ENCODE results near the gene PCGF3.
"Not testable (repeated sequence)": the region's sequence is repeated elsewhere in the genome, so short reads cannot be mapped to it uniquely, and the experiment has no call there.

PCGF3 gene

DNA sequence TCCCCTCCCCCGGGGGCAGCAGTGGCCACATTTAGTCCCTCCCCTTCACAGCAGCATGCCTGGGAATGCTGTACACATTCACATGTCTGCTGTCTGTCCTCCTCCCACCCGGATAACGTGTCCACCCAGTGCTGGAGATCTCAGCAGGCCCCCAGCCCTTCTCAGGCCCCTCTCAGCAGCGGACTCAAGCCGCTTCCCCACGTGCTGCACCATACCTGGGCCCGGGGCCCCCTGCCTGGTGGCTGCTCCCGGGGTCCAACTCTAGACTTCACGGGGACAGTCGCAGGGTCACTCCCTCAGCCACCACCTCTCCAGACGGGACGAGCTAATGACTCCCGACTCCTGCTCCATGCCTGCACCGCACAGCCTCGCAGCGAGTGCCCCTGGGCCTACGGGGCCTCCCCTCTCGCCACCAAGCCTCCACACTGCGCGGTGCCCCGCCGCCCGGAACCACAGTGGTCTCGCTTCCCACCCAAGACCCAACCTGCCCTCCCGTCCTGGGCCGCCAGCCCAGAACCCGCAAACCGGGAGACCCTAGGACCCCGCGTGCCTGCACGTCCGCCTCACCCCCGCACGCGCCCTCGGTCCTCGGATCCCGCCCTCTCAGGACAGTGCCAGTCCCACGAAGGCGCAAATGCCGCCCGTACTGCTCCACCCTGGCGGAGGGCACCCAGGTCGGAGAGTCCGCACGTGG is 1.3 kb upstream of the PCGF3 start:
- no peak for DNase-seq

DNA sequence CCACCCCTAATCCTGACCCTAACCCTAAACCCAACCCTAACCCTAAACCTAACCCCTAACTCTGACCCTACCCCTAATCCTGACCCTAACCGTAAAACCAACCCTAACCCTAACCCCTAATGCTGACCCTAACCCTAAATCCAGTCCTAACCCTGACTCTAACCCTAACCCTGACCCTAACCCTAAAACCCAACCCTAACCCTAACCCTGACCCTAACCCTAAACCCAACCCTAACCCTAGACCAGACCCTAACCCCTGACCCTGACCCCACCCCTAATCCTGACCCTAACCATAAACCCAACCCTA is 708 bp upstream of the PCGF3 start:
- no peak for DNase-seq

DNA sequence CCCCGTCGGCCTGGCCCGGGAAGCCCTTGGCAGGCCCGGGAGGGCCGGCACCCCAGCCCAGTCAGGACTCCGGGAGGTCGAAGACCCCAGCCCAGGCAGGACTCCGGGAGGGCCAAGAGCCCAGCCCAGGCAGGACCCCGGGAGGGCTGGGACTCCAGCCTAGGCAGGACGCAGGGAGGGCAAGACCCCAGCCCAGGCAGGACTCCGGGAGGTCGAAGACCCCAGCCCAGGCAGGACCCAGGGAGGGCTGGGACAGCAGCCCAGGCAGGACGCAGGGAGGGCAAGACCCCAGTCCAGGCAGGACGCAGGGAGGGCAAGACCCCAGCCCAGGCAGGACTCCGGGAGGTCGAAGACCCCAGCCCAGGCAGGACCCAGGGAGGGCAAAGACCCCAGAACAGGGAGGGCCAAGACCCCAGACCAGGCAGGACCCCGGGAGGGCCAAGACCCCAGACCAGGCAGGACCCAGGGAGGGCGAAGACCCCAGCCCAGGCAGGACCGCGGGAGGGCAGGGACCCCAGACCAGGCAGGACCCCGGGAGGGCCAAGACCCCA is 526 bp downstream of the PCGF3 start:
- DNase-seq, result not testable (repeated sequence)

- DNase-seq, result no peak
Measured at GRCh38 chr4:706834-707598, 1.4 kb downstream of the PCGF3 start.

DNA sequence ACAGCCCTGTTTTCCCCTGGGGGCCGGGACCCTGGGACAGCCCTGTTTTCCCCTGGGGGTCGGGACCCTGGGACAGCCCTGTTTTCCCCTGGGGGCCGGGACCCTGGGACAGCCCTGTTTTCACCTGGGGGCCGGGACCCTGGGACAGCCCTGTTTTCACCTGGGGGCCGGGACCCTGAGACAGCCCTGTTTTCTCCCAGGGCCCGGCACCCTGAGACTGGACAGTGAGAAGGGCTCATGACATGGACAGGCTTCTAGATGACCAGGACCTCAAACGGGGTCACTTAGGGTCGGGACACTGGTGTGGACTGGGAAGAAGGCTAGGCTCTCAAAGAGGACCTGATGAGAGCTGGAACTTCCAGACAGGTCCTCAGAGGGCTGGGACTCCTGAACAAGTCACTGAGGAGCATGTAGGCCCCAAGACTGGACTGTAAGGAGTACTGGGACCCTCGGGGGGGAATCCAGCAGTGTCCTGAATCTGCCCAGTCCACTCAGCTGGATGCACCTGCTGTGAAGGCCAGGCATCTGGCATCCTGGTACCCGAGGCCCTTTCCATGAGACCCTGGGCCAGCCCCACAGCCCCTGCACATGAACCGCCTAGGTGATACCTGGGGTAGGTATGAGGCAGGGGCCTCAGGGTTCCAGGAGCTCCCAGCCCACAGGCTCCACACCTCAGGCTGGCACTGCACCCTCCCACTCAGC is 2.4 kb downstream of the PCGF3 start:
- no peak for DNase-seq

DNA sequence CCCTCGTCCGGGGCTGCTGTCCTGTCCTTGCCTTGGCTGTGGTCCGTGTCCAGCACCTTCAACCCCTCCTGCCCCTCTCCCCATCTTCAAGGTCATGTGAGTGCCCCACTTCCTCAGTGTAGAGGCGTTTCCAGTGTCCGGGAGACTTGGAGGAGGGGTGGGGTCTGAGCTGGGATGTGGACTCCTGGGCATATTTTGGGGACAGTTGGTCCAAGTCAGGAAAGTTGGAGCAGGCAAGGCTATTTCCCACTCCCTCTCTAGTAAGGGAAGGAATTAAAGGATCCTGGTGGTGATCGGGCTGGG is 3.0 kb downstream of the PCGF3 start:
- DNase-seq, result no peak

GRCh38 chr4:709348-709747 is 3.7 kb downstream of the PCGF3 start:
- no peak for DNase-seq

- DNase-seq, result no peak
Measured at GRCh38 chr4:710116-710515, 4.5 kb downstream of the PCGF3 start.

DNA sequence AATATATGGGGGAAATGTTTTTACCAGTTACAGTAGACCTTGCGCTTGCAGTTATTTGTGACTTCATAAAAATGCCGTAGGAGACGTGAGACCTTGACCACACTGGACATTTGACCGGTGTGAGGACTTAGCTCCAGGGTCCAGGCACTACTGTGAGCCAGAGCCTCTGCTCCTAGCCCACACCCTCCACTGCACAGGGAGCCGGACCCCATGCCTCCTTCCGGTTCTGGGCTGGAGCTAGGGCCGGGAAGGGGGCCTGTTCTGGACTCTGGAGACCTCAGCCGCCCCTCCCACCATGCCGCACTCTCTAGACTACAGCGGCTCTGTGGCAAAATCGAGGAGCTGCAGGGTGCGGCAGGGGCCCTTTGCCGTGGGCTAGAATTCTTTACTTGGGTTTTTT is 5.3 kb downstream of the PCGF3 start:
- no peak for DNase-seq

DNA sequence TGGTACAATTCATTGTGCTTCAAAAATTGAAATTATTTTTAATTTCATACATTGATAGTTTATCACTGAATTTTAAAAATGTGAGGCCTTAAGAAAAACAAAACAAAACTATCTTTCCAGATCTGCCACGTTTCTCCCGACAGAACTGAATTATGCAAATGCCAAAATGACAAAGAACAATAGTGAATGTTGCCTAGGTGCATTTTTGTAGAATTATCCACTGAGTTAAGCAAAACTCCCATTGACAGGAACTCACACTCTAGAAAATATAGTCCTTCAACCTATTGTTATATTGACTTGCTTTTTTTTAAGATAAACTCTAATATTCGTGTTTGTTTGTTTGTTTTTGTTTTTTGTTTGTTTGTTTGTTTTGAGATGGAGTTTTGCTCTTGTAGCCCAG is 6.5 kb downstream of the PCGF3 start:
- DNase-seq, result no peak

DNA sequence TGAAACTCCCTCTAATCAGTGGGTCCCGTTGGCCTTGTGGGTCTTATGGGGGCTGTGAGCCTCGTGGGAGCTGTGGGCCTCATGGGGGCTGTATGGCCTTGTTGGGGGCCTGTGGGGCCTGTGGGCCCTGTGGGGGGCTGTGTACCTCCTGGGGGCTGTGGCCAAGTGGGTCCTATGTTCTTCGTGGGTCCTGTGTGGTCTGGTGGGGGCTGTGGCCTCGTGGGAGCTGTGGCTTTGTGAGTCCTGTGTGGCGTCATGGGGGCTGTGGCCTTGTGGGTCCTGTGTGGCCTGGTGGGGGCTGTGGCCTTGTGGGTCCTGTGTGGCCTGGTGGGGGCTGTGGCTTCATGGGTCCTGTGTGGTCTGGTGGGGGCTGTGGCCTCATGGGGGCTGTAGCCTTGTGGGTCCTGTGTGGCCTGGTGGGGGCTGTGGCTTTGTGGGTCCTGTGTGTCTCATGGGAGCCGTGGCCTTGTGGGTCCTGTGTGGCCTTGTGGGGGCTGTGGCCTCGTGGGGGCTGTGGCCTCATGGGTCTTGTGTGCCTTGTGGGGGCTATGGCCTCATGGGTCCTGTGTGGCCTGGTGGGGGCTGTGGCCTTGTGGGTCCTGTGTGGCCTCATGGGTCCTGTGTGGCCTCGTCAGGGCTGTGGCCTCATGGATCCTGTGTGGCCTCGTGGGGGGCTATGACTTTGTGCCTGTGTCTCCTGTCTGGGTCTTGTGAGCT is 7.4 kb downstream of the PCGF3 start:
- no peak for DNase-seq

DNA sequence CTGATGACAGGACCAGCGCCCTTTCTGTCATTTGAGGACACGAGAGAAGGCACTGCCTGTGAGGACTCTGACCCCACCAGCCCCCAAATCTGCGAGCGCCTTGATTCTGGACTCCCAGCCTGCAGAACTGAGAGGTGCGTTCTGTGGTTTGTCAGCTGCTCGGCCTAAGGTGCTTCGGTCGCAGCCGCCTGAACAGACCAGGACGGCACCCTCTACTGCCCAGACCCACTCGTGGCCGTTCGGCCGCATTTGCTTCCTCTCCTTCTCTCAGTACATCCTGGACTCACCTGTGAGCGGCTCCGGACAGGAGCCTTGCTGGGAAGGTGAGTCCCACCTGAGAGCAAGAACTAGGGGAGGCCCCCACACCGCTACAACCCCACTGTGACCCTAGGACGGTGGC is 8.5 kb downstream of the PCGF3 start:
- DNase-seq, result no peak

DNA sequence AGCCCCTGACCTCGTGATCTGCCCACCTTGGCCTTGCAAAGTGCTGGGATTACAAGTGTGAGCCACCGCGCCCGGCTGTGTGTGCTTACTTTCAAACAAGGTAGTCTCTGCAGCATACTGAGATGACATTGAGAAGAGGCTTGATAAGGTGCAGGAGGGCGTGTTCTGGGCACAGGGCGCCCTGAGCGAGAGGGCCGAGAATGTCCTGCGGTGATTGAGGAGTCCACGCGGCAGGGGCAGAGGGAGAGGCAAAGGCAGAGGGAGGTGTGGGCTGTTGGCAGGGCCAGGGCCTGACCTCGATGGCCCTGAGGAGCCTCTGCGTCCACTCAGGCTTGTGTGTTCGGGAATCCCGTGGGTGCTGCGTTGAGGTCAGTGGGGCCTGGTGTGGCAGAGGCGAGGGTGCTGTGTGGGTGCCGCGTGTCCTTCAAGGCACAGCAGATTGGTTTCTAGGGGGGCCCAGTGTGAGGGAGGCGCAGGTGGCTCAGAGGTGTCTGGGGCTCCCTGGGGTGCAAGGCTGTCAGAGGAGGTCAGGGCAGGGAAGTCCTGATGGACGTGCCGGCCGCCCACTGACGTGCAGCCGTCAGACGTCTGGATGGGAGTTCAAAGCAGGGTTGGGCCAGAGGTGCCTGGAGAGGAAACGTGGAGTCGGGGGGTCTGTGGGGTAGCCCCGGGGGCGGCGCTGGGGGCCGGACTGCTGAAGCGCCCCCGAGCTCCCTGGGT is 12.1 kb downstream of the PCGF3 start:
- no peak for DNase-seq

DNA sequence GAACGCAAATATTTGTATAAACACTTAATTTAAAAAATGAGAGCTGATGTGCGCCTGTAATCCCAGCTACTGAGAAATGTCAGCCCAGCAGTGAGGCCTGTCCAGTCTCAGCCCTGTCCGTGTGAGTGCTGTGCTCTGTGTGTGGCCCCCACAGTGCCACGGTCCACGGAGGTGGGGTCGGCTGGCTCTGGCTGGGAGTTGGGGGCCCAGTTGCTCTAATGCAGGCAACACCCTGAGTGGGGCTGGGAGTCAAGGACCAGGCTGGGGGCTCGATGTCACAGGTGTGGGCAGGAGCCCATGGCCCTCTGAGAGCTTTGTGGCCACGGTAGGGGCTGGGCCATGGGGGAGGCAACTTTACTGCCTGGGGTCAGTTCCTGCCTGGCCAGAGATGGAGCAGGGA is 12.8 kb downstream of the PCGF3 start:
- DNase-seq, result no peak

DNA sequence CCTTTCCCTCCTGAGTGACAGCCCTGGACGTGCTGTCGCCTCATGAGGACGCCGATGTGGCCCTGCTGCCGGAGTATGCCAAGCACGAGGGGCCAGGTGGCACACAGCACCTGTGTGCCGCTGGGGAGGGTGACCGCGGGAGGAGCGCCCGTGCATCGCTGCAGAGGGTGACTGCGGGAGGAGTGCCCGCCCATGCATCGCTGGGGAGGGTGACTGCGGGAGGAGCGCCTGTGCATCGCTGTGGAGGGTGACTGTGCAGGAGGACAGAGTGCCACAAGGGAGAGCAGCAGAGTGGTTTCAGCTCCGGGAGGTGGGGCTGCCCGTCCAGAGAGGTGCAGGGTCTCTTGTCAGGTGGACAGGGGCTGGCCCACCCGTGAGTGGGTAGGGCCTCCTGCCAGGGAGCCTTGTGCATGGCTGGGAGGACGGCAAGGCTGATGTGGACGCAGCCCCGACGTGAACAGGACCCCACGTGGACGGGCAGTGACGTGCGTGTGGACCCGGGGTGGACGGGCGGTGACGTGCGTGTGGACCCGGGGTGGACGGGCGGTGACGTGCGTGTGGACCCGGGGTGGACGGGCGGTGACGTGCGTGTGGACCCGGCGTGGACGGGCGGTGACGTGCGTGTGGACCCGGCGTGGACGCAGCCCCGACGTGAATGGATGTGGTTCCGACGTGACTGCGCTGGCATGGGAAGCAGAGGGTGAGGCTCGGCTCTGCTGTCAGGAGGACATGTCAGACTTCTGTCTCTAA is 14.7 kb downstream of the PCGF3 start:
- DNase-seq, result no peak

DNA sequence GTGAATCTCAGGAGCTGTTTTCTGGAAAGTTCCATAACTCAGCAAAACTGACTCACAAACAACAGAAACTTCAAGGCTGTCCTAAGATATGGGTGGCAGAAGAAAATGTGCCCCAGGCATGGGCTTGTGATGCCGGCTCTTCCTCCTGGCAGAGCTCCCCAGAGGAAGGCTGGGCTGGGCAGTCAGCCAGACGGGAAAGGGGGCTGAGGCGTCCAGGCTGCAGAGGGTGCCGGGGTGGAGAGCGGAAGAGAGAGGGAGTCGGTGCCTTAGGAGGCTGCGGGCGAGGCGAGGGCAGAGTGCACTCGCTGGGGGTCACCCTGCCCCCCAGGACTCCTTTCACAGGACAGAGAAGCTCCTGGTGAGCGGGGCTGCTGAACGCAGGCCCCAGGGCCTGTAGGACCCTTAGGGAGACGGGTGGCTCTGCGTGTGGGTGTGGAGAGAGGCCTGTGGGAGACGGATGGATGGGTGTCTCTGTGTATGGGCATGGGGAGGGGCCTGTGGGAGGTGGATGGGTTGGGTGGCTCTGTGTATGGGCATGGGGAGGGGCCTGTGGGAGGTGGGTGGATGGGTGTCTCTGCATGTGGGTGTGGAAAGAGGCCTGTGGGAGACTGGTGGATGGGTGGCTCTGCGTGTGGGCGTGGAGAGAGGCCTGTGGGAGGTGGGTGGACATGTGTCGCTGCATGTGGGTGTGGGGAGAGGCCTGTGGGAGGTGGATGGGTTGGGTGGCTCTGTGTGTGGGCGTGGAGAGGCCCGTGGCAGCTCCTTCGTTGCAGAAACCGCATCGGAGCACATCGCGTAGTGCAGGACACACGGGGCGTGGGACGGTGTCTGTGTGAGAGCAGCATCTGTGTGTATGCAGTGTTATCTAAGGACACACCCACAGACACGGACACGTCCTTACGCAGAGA is 15.9 kb downstream of the PCGF3 start:
- peak; percentile 73 for DNase-seq

- DNase-seq, result no peak
Measured at GRCh38 chr4:722169-722725, 16.6 kb downstream of the PCGF3 start.

- DNase-seq, result no peak
Measured at GRCh38 chr4:722851-723360, 17.3 kb downstream of the PCGF3 start.

- no peak for DNase-seq
Measured at GRCh38 chr4:723751-724530, 18.3 kb downstream of the PCGF3 start.

Measured in fibroblast of skin of back (primary cell).